ENCODE results near the gene CYP2A7. TPM values are rescaled to one million over a fixed set of nuclear protein-coding genes. Genes with fewer than 3 reads are reported as not detected.
"Not testable (repeated sequence)": the region's sequence is repeated elsewhere in the genome, so short reads cannot be mapped to it uniquely, and the experiment has no call there.

The CYP2A7 gene
- total and polyA plus RNA-seq, 5 donors: not detected

GRCh38 chr19:40919530-40920299 lies 37.7 kb upstream of the CYP2A7 start:
- H3K4me1 ChIP-seq (ENCODE audit: control insufficient read depth, insufficient read depth, low read length); H3K4me3 ChIP-seq (ENCODE audit: low read length); intact Hi-C loops (cut with DNase I); ATAC-seq; H3K27me3 ChIP-seq (ENCODE audit: control insufficient read depth, insufficient read depth); H3K27ac ChIP-seq (ENCODE audit: low read length); DNase-seq; H3K9me3 ChIP-seq (ENCODE audit: control insufficient read depth, low read length): not testable (repeated sequence)
- 86% methylated on average over 7 of the region's 7 CpGs for WGBS

- H3K27me3 ChIP-seq (ENCODE audit: control insufficient read depth, insufficient read depth); ATAC-seq; H3K4me1 ChIP-seq (ENCODE audit: control insufficient read depth, insufficient read depth, low read length); H3K27ac ChIP-seq (ENCODE audit: low read length); DNase-seq; H3K9me3 ChIP-seq (ENCODE audit: control insufficient read depth, low read length); intact Hi-C loops (cut with DNase I); H3K4me3 ChIP-seq (ENCODE audit: low read length): not testable (repeated sequence)
- WGBS: 53% methylated on average over 2 of the region's 2 CpGs
These were observed 36.3 kb upstream of the CYP2A7 start for GRCh38 chr19:40918303-40918702.

- DNase-seq (no peak), ATAC-seq (no peak)
- 56% methylated on average over 6 of the region's 6 CpGs for WGBS
- no peak overlapping the region for H3K4me3 ChIP-seq (ENCODE audit: low read length)
- intact Hi-C loops (cut with DNase I): no loop called here
- H3K4me1 ChIP-seq (ENCODE audit: control insufficient read depth, insufficient read depth, low read length): no peaks in the 10 kb centered on the region
- no peaks in the 10 kb centered on the region for H3K27me3 ChIP-seq (ENCODE audit: control insufficient read depth, insufficient read depth)
- no peaks in the 10 kb centered on the region for H3K9me3 ChIP-seq (ENCODE audit: control insufficient read depth, low read length)
- no peak overlapping the region for H3K27ac ChIP-seq (ENCODE audit: low read length)
These were observed 26.9 kb upstream of the CYP2A7 start for GRCh38 chr19:40908976-40909375.

- no peak for DNase-seq
- Histone ChIP-seq H3K27ac (ENCODE audit: low read length) (no peak overlapping the region), H3K27me3 (ENCODE audit: control insufficient read depth, insufficient read depth) (no peaks in the 10 kb centered on the region), H3K4me3 (ENCODE audit: low read length) (no peak overlapping the region), H3K4me1 (ENCODE audit: control insufficient read depth, insufficient read depth, low read length) (no peaks in the 10 kb centered on the region), H3K9me3 (ENCODE audit: control insufficient read depth, low read length) (no peaks in the 10 kb centered on the region)
- 36% methylated on average over 21 of the region's 21 CpGs for WGBS
- intact Hi-C loops (cut with DNase I): no loop called here
- peak in 1 of 2 donors; percentile 23 for ATAC-seq
These were observed 26.1 kb upstream of the CYP2A7 start for GRCh38 chr19:40907968-40908735.

- Histone ChIP-seq H3K27me3 (ENCODE audit: control insufficient read depth, insufficient read depth) (no peaks in the 10 kb centered on the region), H3K4me1 (ENCODE audit: control insufficient read depth, insufficient read depth, low read length) (no peaks in the 10 kb centered on the region), H3K4me3 (ENCODE audit: low read length) (no peak overlapping the region), H3K27ac (ENCODE audit: low read length) (no peak overlapping the region), H3K9me3 (ENCODE audit: control insufficient read depth, low read length) (no peaks in the 10 kb centered on the region)
- ATAC-seq (no peak), DNase-seq (no peak)
- intact Hi-C loops (cut with DNase I): no loop called here
These were observed 24.5 kb upstream of the CYP2A7 start for GRCh38 chr19:40906512-40906911.

GRCh38 chr19:40904673-40905156 lies 22.7 kb upstream of the CYP2A7 start:
- H3K27ac ChIP-seq (ENCODE audit: low read length); DNase-seq; ATAC-seq; H3K9me3 ChIP-seq (ENCODE audit: control insufficient read depth, low read length); H3K27me3 ChIP-seq (ENCODE audit: control insufficient read depth, insufficient read depth); intact Hi-C loops (cut with DNase I); H3K4me1 ChIP-seq (ENCODE audit: control insufficient read depth, insufficient read depth, low read length); H3K4me3 ChIP-seq (ENCODE audit: low read length): not testable (repeated sequence)
- WGBS: 43% methylated on average over 10 of the region's 10 CpGs

GRCh38 chr19:40901975-40902750 lies 20.1 kb upstream of the CYP2A7 start:
- H3K9me3 ChIP-seq (ENCODE audit: control insufficient read depth, low read length); H3K4me1 ChIP-seq (ENCODE audit: control insufficient read depth, insufficient read depth, low read length); H3K27ac ChIP-seq (ENCODE audit: low read length); H3K4me3 ChIP-seq (ENCODE audit: low read length); intact Hi-C loops (cut with DNase I); H3K27me3 ChIP-seq (ENCODE audit: control insufficient read depth, insufficient read depth); DNase-seq; ATAC-seq: not testable (repeated sequence)
- WGBS: 69% methylated on average over 6 of the region's 6 CpGs

GRCh38 chr19:40900521-40900920 lies 18.5 kb upstream of the CYP2A7 start:
- H3K4me1 ChIP-seq (ENCODE audit: control insufficient read depth, insufficient read depth, low read length); H3K9me3 ChIP-seq (ENCODE audit: control insufficient read depth, low read length); DNase-seq; H3K27ac ChIP-seq (ENCODE audit: low read length); H3K27me3 ChIP-seq (ENCODE audit: control insufficient read depth, insufficient read depth); ATAC-seq; H3K4me3 ChIP-seq (ENCODE audit: low read length); intact Hi-C loops (cut with DNase I): not testable (repeated sequence)
- 90% methylated on average over 5 of the region's 5 CpGs for whole genome bisulfite sequencing

- H3K4me1 ChIP-seq (ENCODE audit: control insufficient read depth, insufficient read depth, low read length); H3K27ac ChIP-seq (ENCODE audit: low read length); H3K4me3 ChIP-seq (ENCODE audit: low read length); H3K9me3 ChIP-seq (ENCODE audit: control insufficient read depth, low read length); ATAC-seq; DNase-seq; intact Hi-C loops (cut with DNase I); H3K27me3 ChIP-seq (ENCODE audit: control insufficient read depth, insufficient read depth): not testable (repeated sequence)
- 80% methylated on average over 12 of the region's 12 CpGs for WGBS
These were observed 17.9 kb upstream of the CYP2A7 start for GRCh38 chr19:40899964-40900363.

GRCh38 chr19:40896843-40897789 lies 15.1 kb upstream of the CYP2A7 start:
- H3K9me3 ChIP-seq (ENCODE audit: control insufficient read depth, low read length); H3K27ac ChIP-seq (ENCODE audit: low read length); H3K27me3 ChIP-seq (ENCODE audit: control insufficient read depth, insufficient read depth); H3K4me1 ChIP-seq (ENCODE audit: control insufficient read depth, insufficient read depth, low read length); H3K4me3 ChIP-seq (ENCODE audit: low read length); ATAC-seq; intact Hi-C loops (cut with DNase I); DNase-seq: not testable (repeated sequence)
- WGBS: 88% methylated on average over 13 of the region's 13 CpGs
